Neuronal stem cell (in vitro differentiated cells): Measurements from ENCODE around the gene FOXL3.

Experiments used
- DNase-seq: peaks from one replicate; pipeline ENCODE4 v3.0.0-alpha.2; 2013; ENCODE audit warnings: low spot score
- H2AFZ ChIP-seq: one replicate; pipeline ENCODE4 v1.6.1; 2013; ENCODE audit warnings: mild to moderate bottlenecking, low read length, inconsistent platforms
- H2AK5ac ChIP-seq: 2 replicates; pipeline ENCODE4 v1.6.1; 2013; ENCODE audit warnings: low read depth, mild to moderate bottlenecking, inconsistent platforms, low read length, moderate library complexity, mixed read lengths
- H2BK120ac ChIP-seq: 2 replicates; pipeline ENCODE4 v1.6.1; 2013; ENCODE audit warnings: low read depth, mild to moderate bottlenecking, inconsistent platforms, low read length, moderate library complexity, mixed read lengths
- H2BK12ac ChIP-seq: one replicate; pipeline ENCODE4 v1.6.1; 2013; ENCODE audit warnings: low read length, inconsistent platforms
- H2BK15ac ChIP-seq: 2 replicates; pipeline ENCODE4 v1.6.1; 2013; ENCODE audit warnings: mild to moderate bottlenecking, low read length, inconsistent platforms, mixed read lengths
- H2BK5ac ChIP-seq: one replicate; pipeline ENCODE4 v1.6.1; 2013; ENCODE audit warnings: inconsistent platforms, mild to moderate bottlenecking, low read length, moderate library complexity
- H3K14ac ChIP-seq: one replicate; pipeline ENCODE4 v1.6.1; 2013; ENCODE audit warnings: low read length, inconsistent platforms
- H3K18ac ChIP-seq: 2 replicates; pipeline ENCODE4 v1.6.1; 2013; ENCODE audit warnings: low read length, inconsistent platforms
- H3K23ac ChIP-seq: 2 replicates; pipeline ENCODE4 v1.6.1; 2013; ENCODE audit warnings: low read depth, mild to moderate bottlenecking, mixed read lengths, low read length, inconsistent platforms; ENCODE audit not compliant: poor library complexity
- H3K27ac ChIP-seq: replicated peaks from 3 replicates; pipeline ENCODE4 v1.5.1; 2013; ENCODE audit warnings: low read length, inconsistent platforms
- H3K27me3 ChIP-seq, 3 experiments: 2 replicates each; pipeline ENCODE4 v1.6.1; 2013; ENCODE audit warnings: low read length in 3 of 3, mild to moderate bottlenecking in 2 of 3, inconsistent platforms in 1 of 3, low read depth in 1 of 3, mixed read lengths in 1 of 3, moderate library complexity in 1 of 3; ENCODE audit not compliant: control insufficient read depth in 3 of 3, insufficient read depth in 3 of 3
- H3K36me3 ChIP-seq, 2 donors: replicated peaks in 1 of 2; 2 replicates each; pipeline ENCODE4 v1.6.1; 2013; ENCODE audit warnings: low read length in 2 of 2; ENCODE audit not compliant: control insufficient read depth in 2 of 2, insufficient read depth in 2 of 2
- H3K4ac ChIP-seq: 2 replicates; pipeline ENCODE4 v1.6.1; 2013; ENCODE audit warnings: inconsistent platforms, mild to moderate bottlenecking, low read length, moderate library complexity
- H3K4me1 ChIP-seq, 2 donors: 1 replicate in 1 of 2; 2 replicates in 1 of 2; pipeline ENCODE4 v1.6.1; 2013; ENCODE audit warnings: low read length in 2 of 2, low read depth in 1 of 2; ENCODE audit not compliant: control insufficient read depth in 2 of 2, insufficient read depth in 1 of 2
- H3K4me2 ChIP-seq: one replicate; pipeline ENCODE4 v1.6.1; 2013; ENCODE audit warnings: mild to moderate bottlenecking, low read length, inconsistent platforms; ENCODE audit not compliant: insufficient read depth, poor library complexity, severe bottlenecking
- H3K4me3 ChIP-seq, 2 donors: 2 replicates each; pipeline ENCODE4 v1.5.1; 2013; ENCODE audit warnings: low read length in 2 of 2, mild to moderate bottlenecking in 2 of 2, inconsistent platforms in 1 of 2, moderate library complexity in 1 of 2
- H3K79me1 ChIP-seq: one replicate; pipeline ENCODE4 v1.6.1; 2013; ENCODE audit warnings: low read depth, mild to moderate bottlenecking, inconsistent platforms, low read length, moderate library complexity
- H3K9ac ChIP-seq: one replicate; pipeline ENCODE4 v1.6.1; 2013; ENCODE audit warnings: mild to moderate bottlenecking, low read depth, low read length, inconsistent platforms; ENCODE audit not compliant: poor library complexity
- H3K9me3 ChIP-seq, 2 donors: replicated peaks in 1 of 2; 2 replicates each; pipeline versions ENCODE3 to v1.6.1; 2013; ENCODE audit warnings: low read length in 2 of 2, mild to moderate bottlenecking in 2 of 2, inconsistent platforms in 1 of 2, low read depth in 1 of 2, mixed read lengths in 1 of 2, moderate library complexity in 1 of 2; ENCODE audit not compliant: control insufficient read depth in 2 of 2, insufficient read depth in 1 of 2
- H4K8ac ChIP-seq: one replicate; pipeline ENCODE4 v1.6.1; 2013; ENCODE audit warnings: low read depth, mild to moderate bottlenecking, inconsistent platforms, low read length, moderate library complexity
- H4K91ac ChIP-seq: one replicate; pipeline ENCODE4 v1.6.1; 2013; ENCODE audit warnings: low read length, low read depth, mild to moderate bottlenecking, inconsistent platforms; ENCODE audit not compliant: poor library complexity
- WGBS, 2 donors: extraction: QIAGEN DNeasy Blood & Tissue Kit; methylation state at CpG; one replicate each; pipeline ENCODE4 v1.1.7; 2013; ENCODE audit warnings: missing lambda C conversion rate in 2 of 2, mixed read lengths in 1 of 2; ENCODE audit not compliant: insufficient read length in 2 of 2, insufficient replicate concordance in 1 of 2; ENCODE audit errors: extremely low coverage in 2 of 2; 5-methylcytosine and 5-hydroxymethylcytosine counted together

The FOXL3 gene

DNA sequence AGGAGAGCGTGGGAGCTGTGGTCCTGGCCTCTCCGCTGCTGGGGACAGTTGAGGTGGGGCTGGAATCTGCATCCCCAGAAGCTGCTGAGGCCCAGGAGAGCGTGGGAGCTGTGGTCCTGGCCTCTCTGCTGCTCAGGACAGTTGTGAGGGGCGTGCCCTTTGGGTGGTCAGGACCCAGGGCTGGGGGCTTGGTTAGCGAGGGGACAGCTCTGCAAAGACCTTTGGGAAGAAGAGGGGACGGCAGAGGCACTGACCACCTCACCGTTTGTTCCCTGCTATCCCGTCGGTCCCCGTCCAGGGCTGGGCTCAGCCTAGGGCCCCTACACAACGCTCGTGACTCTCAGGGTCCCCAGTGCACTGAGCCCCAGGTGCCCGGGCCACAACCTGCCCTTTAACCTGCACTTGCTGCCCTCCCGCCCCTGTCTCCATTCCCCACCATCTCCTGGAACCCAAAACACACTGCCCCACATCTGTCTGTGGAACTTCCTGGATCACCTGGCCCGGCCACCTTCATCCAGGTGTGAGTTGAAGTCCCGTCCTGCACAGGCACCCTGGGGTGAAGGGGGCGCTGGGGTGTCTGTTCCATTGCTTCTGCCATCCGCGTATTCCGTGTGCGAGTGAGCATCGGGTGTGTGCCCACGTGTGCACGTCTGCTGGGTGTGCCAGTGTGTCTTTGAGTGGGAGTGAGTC lies 14.1 kb downstream of the FOXL3 start:
- no peak overlapping the region for H4K8ac ChIP-seq
- H3K27me3 ChIP-seq = peaks cover 0 to 11% (median 0%) of the 10 kb centered on the region in 3 experiments
- H3K9ac ChIP-seq = peak overlapping the region; percentile 16
- H3K18ac ChIP-seq = peak overlapping the region; percentile 33
- no CpG with 5 or more reads among the region's 24 CpGs for WGBS, 2 donors
- H2BK5ac ChIP-seq = no peak overlapping the region
- no peak overlapping the region for H2AFZ ChIP-seq
- peaks cover 0 to 9% of the 10 kb centered on the region in 2 donors for H3K9me3 ChIP-seq
- H2BK15ac ChIP-seq = peak overlapping the region; percentile 38
- H2BK12ac ChIP-seq = no peak overlapping the region
- peaks cover 0 to 3% of the 10 kb centered on the region in 2 donors for H3K4me1 ChIP-seq
- no peak overlapping the region for H3K4me2 ChIP-seq
- no peak for DNase-seq
- H2BK120ac ChIP-seq = no peak overlapping the region
- H3K23ac ChIP-seq = no peak overlapping the region
- no peaks in the 10 kb centered on the region for H3K79me1 ChIP-seq
- no peaks in the 10 kb centered on the region for H3K36me3 ChIP-seq
- H3K4ac ChIP-seq = no peak overlapping the region
- H4K91ac ChIP-seq = no peak overlapping the region
- peak overlapping the region; percentile 90 for H3K14ac ChIP-seq
- H3K27ac ChIP-seq = no peak overlapping the region
- H2AK5ac ChIP-seq = peak overlapping the region; percentile 30
- H3K4me3 ChIP-seq = peak overlapping the region in 1 of 2 donors; percentile 69

DNA sequence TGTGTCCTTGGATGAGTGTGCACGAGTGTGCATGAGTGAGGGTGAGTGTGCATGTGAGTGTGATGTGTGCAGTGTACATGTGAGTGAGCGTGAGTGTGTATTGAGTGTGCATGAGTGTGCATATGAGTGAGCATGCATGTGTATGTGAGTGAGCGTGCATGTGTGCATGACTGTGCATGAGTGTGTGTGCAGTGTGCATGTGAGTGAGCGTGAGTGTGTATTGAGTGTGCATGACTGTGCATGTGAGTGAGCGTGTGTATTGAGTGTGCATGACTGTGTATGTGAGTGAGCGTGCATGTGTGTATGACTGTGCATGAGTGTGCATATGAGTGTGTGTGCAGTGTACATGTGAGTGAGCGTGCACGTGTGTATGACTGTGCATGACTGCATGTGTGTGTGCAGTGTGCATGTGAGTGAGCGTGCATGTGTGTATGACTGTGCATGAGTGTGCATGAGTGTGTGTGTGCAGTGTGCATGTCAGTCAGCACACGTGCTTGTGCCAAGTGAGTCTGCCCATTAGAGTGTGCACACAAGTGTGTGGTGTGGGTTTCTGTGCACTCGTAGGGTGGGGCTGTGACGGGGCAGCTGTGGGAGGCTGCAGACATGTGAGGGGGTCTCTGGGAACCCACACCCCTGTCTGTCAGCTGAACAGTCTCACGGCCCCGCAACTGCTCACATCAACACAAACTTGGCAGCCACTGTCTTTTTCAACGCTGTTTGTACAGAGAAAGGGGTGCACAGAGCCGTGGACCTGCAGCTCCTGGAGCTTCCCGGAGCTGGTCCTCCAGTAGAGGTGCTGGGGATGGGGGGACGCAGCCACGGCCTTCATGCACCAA lies 14.8 kb downstream of the FOXL3 start:
- no CpG with 5 or more reads among the region's 19 CpGs for WGBS, 2 donors
- no peak overlapping the region for H2AK5ac ChIP-seq
- peak overlapping the region; percentile 33 for H3K18ac ChIP-seq

DNA sequence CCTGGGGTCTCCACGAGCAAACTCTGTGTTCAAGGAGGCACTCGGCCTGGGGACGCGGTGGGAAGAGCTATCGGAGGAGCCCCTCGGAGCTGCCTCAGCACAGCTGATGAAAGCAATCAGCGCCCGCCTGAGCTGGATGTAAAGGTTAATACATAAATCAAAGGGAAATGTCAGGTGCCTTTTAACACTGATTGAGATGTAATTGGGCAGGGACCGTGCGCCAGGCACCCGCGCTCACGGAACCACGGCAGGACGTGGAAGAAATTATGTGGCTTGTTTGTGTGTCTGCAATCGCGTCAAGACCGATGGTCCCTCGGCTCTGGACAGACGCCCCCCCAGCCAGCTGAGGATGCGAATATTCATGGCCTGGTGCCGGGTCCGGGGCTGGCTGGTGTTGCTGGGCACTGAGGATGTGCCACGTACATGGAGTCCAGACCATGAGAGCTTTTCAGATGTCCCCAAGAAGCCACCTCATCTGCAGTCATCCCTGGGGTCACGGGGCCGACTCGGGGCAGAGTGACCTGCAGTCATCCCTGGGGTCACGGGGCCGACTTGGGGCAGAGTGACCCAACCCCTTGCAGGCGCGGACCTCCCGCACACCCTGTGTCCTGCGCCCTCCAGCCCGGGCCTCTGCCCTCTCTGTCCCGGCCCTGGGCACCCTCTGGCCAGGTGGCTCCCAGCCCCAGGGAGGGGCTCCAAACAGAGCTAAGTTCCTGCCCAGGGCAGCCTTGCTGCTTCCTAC lies 15.6 kb downstream of the FOXL3 start:
- Histone ChIP-seq H3K79me1 (no peaks in the 10 kb centered on the region), H2BK120ac (no peak overlapping the region), H4K8ac (no peak overlapping the region), H3K18ac (peak overlapping the region; percentile 38), H3K4me1 (peaks cover 0 to 3% of the 10 kb centered on the region in 2 donors), H2BK12ac (no peak overlapping the region), H2BK5ac (no peak overlapping the region), H3K9ac (peak overlapping the region; percentile 30), H3K9me3 (peaks cover 0 to 9% of the 10 kb centered on the region in 2 donors), H3K4ac (no peak overlapping the region), H3K4me3 (no peak overlapping the region), H3K27ac (no peak overlapping the region), H2AK5ac (peak overlapping the region; percentile 46), H3K36me3 (no peaks in the 10 kb centered on the region), H2AFZ (no peak overlapping the region), H3K14ac (peak overlapping the region; percentile 21), H3K27me3 (no peaks in the 10 kb centered on the region), H4K91ac (no peak overlapping the region), H2BK15ac (no peak overlapping the region), H3K4me2 (no peak overlapping the region), H3K23ac (no peak overlapping the region)
- DNase-seq = no peak
- WGBS, 2 donors = no CpG with 5 or more reads among the region's 35 CpGs

More for the DNA sequence above, 14.8 kb downstream of the FOXL3 start:
- H3K79me1 ChIP-seq = no peaks in the 10 kb centered on the region
- H4K91ac ChIP-seq = no peak overlapping the region
- H3K4me3 ChIP-seq = peak overlapping the region in 1 of 2 donors; percentile 69
- no peak overlapping the region for H2BK15ac ChIP-seq
- no peak overlapping the region for H2BK12ac ChIP-seq
- H3K27me3 ChIP-seq = peaks cover 0 to 3% (median 0%) of the 10 kb centered on the region in 3 experiments
- no peak for DNase-seq
- no peak overlapping the region for H2BK120ac ChIP-seq
- no peak overlapping the region for H3K23ac ChIP-seq
- H3K4me1 ChIP-seq = peaks cover 0 to 3% of the 10 kb centered on the region in 2 donors
- H3K14ac ChIP-seq = peak overlapping the region; percentile 90
- H4K8ac ChIP-seq = no peak overlapping the region
- H3K4me2 ChIP-seq = no peak overlapping the region
- H2AFZ ChIP-seq = no peak overlapping the region
- H2BK5ac ChIP-seq = no peak overlapping the region
- H3K36me3 ChIP-seq = no peaks in the 10 kb centered on the region
- no peak overlapping the region for H3K27ac ChIP-seq
- H3K9me3 ChIP-seq = peaks cover 0 to 9% of the 10 kb centered on the region in 2 donors
- H3K4ac ChIP-seq = no peak overlapping the region
- no peak overlapping the region for H3K9ac ChIP-seq
